G401 (cell line): ENCODE measurements around the gene ASPA. TPM values are rescaled to one million over a fixed set of nuclear protein-coding genes. Genes with fewer than 3 reads are reported as not detected.

Experiments
- total RNA-seq: library from RNA; depleted of rRNA; stranded (reverse); fragments of >200 nt; shearing (Covaris generic); gene quantifications from 2 replicates; pipeline ENCODE4 v1.2.3, GENCODE V29; 2014; rRNA removed

The ASPA gene
- total RNA-seq, 1 experiment from 2014 or later, result not detected

Other genes starting within 250 kb of the ASPA start
- gene OR3A1, start 177.6 kb upstream of the ASPA start, total RNA-seq, result not detected in 2 replicates
- not detected in 2 replicates for gene OR3A2, start 89.7 kb upstream of the ASPA start, total RNA-seq
- not detected in 2 replicates for gene OR1E1, start 77.6 kb upstream of the ASPA start, total RNA-seq
- gene OR3A3, start 64.6 kb upstream of the ASPA start, total RNA-seq, result not detected in 2 replicates
- gene OR1E2, start 42.2 kb upstream of the ASPA start, total RNA-seq, result not detected in 2 replicates
- not detected in 2 replicates for gene SPATA22, start 4.2 kb upstream of the ASPA start, total RNA-seq
- gene TRPV3, start 81.8 kb downstream of the ASPA start, total RNA-seq, result 0.25 and 0.61 TPM in 2 replicates
- 0.86 and 1.2 TPM in 2 replicates for gene TRPV1, start 133.4 kb downstream of the ASPA start, total RNA-seq
- 37.8 and 41.2 TPM in 2 replicates for gene SHPK, start 160.3 kb downstream of the ASPA start, total RNA-seq
- 22.2 and 28.2 TPM in 2 replicates for gene CTNS, start 160.8 kb downstream of the ASPA start, total RNA-seq
- 111 and 146 TPM in 2 replicates for gene TAX1BP3, start 192.6 kb downstream of the ASPA start, total RNA-seq
- gene EMC6, start 192.8 kb downstream of the ASPA start, total RNA-seq, result 101 and 105 TPM in 2 replicates
- gene P2RX5, start 220.2 kb downstream of the ASPA start, total RNA-seq, result 1.0 and 12.9 TPM in 2 replicates
- gene HASPIN, start 247.9 kb downstream of the ASPA start, total RNA-seq, result 11.7 and 20.9 TPM in 2 replicates